Motor neuron (in vitro differentiated cells): Measurements from ENCODE around the gene UTS2B. TPM values are rescaled to one million over a fixed set of nuclear protein-coding genes. Genes with fewer than 3 reads are reported as not detected.

ENCODE experiments used
- ATAC-seq, 8 experiments: fragments of 200-7000 bp; cut with Tn5 transposase; replicated peaks in 6 of 8; 2 replicates each; pipeline ENCODE4 v1.8.0; 2021; ENCODE audit warnings: mild to moderate bottlenecking in 8 of 8, moderate library complexity in 8 of 8
- H3K27ac ChIP-seq, 2 donors: fragments of 250-450 bp; sonication (Bioruptor Pico); 2 replicates each; pipeline ENCODE4 v1.9.0; 2021; ENCODE audit warnings: antibody characterized with exemption in 2 of 2, mild to moderate bottlenecking in 2 of 2, moderate library complexity in 1 of 2
- H3K4me1 ChIP-seq, 2 donors: fragments of 250-450 bp; sonication (Bioruptor Pico); replicated peaks in 1 of 2; 2 replicates each; pipeline ENCODE4 v1.6.1; 2021; ENCODE audit warnings: antibody characterized with exemption in 2 of 2, mild to moderate bottlenecking in 2 of 2, moderate library complexity in 1 of 2
- H3K4me3 ChIP-seq, 5 donors: fragments of 250-450 bp; sonication (Bioruptor Pico); 2 replicates each; pipeline ENCODE4 v1.9.0; 2021; ENCODE audit warnings: antibody characterized with exemption in 5 of 5, mild to moderate bottlenecking in 5 of 5, moderate library complexity in 4 of 5
- WGBS, 10 experiments: fragments of 450-650 bp; shearing (Covaris generic); methylation state at CpG; one replicate each; pipeline ENCODE4 v1.0.0; 2022; 5-methylcytosine and 5-hydroxymethylcytosine counted together
- in situ Hi-C, 9 experiments: fragments of 400-800 bp; cut with MboI; loops; one replicate each; pipeline ENCODE4 v1.15.0; 2021; ENCODE audit warnings: low sequenced_read_pairs in 9 of 9, low pct_unique_long_range_greater_than_20kb in 2 of 9; ENCODE audit not compliant: unreplicated experiment in 9 of 9
- total RNA-seq, 8 experiments: library from RNA; unstranded; fragments of 300-600 nt; gene quantifications; 2 replicates each; pipeline versions ENCODE4 v1.2.3 to v1.2.4, GENCODE V29; 2022

The UTS2B gene
- total RNA-seq, 8 experiments from 2014 or later = 0.13 to 7.0 (median 1.2) TPM

- Histone ChIP-seq H3K4me3 (peak within 1 kb of the TSS; percentile 59 to 92 (median 80)), H3K27ac (peak within 1 kb of the TSS; percentile 89 to 92), H3K4me1 (peaks cover 14 to 31% of the 10 kb centered on the region in 2 donors)
- ATAC-seq = peak; percentile 75 to 90 (median 88)
- in situ Hi-C loops = no loop called here
- 0 to 17% (median 0%) methylated on average over 1 to 4 of the region's 63 CpGs; no CpG with 5 or more reads in 4 of the 10 experiments for WGBS, 10 experiments
Measured at GRCh38 chr3:191328962-191329653, 1.2 kb downstream of the UTS2B start, which contains the start of gene CCDC50. CCDC50 (plus strand) TSS chr3:191329394; CDS start chr3:191329675, 281 bp downstream.

- WGBS, 10 experiments = 36 to 82% (median 62%) methylated on average over 3 to 9 of the region's 9 CpGs; no CpG with 5 or more reads in 1 of the 10 experiments
- Histone ChIP-seq H3K4me3 (peak overlapping the region; percentile 59 to 92 (median 80)), H3K4me1 (peaks cover 14 to 30% of the 10 kb centered on the region in 2 donors), H3K27ac (peak overlapping the region; percentile 89 to 92)
- in situ Hi-C loops = no loop called here
- ATAC-seq = peak in 4 of 8 experiments; percentile 3 to 16 (median 7)
Measured at GRCh38 chr3:191328383-191328961, 1.9 kb downstream of the UTS2B start.

GRCh38 chr3:191327526-191327925, 2.8 kb downstream of the UTS2B start:
- WGBS, 10 experiments = 0 to 91% (median 50%) methylated on average over 1 to 2 of the region's 2 CpGs; no CpG with 5 or more reads in 2 of the 10 experiments
- no peak for ATAC-seq
- Histone ChIP-seq H3K27ac (no peak overlapping the region), H3K4me1 (peaks cover 14 to 23% of the 10 kb centered on the region in 2 donors), H3K4me3 (no peak overlapping the region)
- in situ Hi-C loops = no loop called here

GRCh38 chr3:191324936-191325335, 5.4 kb downstream of the UTS2B start:
- 80 to 100% (median 92%) methylated on average over 1 to 2 of the region's 2 CpGs; no CpG with 5 or more reads in 3 of the 10 experiments for WGBS, 10 experiments
- Histone ChIP-seq H3K4me1 (peaks cover 7 to 8% of the 10 kb centered on the region in 2 donors), H3K4me3 (no peak overlapping the region), H3K27ac (no peak overlapping the region)
- in situ Hi-C loops = no loop called here
- no peak for ATAC-seq

GRCh38 chr3:191321019-191321767, 9.1 kb downstream of the UTS2B start:
- 70 to 100% (median 96%) methylated on average over 2 to 4 of the region's 4 CpGs for WGBS, 10 experiments
- Histone ChIP-seq H3K27ac (no peak overlapping the region), H3K4me3 (no peak overlapping the region), H3K4me1 (no peaks in the 10 kb centered on the region)
- in situ Hi-C loops = no loop called here
- ATAC-seq = peak in 2 of 8 experiments; percentile 67 to 86

GRCh38 chr3:191320316-191320715, 10.0 kb downstream of the UTS2B start:
- no peak overlapping the region for H3K4me3 ChIP-seq
- in situ Hi-C loops = no loop called here
- H3K27ac ChIP-seq = no peak overlapping the region
- no peak for ATAC-seq
- H3K4me1 ChIP-seq = no peaks in the 10 kb centered on the region
- WGBS, 10 experiments = 70 to 96% (median 83%) methylated on average over 1 to 5 of the region's 5 CpGs; no CpG with 5 or more reads in 1 of the 10 experiments

GRCh38 chr3:191316876-191317603, 13.3 kb downstream of the UTS2B start:
- no peak overlapping the region for H3K27ac ChIP-seq
- ATAC-seq = no peak
- no peaks in the 10 kb centered on the region for H3K4me1 ChIP-seq
- no peak overlapping the region for H3K4me3 ChIP-seq
- in situ Hi-C loops = no loop called here
- WGBS, 10 experiments = 100% methylated on average over 1 to 6 of the region's 40 CpGs; no CpG with 5 or more reads in 8 of the 10 experiments

- H3K4me1 ChIP-seq = no peaks in the 10 kb centered on the region
- 31 to 100% (median 81%) methylated on average over 1 to 5 of the region's 5 CpGs for WGBS, 10 experiments
- in situ Hi-C loops = no loop called here
- H3K4me3 ChIP-seq = no peak overlapping the region
- no peak overlapping the region for H3K27ac ChIP-seq
- no peak for ATAC-seq
Measured at GRCh38 chr3:191314109-191314728, 16.1 kb downstream of the UTS2B start.

- Histone ChIP-seq H3K4me3 (no peak overlapping the region), H3K4me1 (no peaks in the 10 kb centered on the region), H3K27ac (no peak overlapping the region)
- WGBS, 10 experiments = 0 to 100% (median 91%) methylated on average over 1 to 2 of the region's 2 CpGs; no CpG with 5 or more reads in 3 of the 10 experiments
- ATAC-seq = no peak
- in situ Hi-C loops = no loop called here
Measured at GRCh38 chr3:191313296-191313695, 17.0 kb downstream of the UTS2B start.

GRCh38 chr3:191307341-191307740, 23.0 kb downstream of the UTS2B start:
- no peak for ATAC-seq
- in situ Hi-C loops = no loop called here
- WGBS, 10 experiments = 13 to 100% (median 61%) methylated on average over 2 to 4 of the region's 4 CpGs; no CpG with 5 or more reads in 1 of the 10 experiments
- H3K27ac ChIP-seq = no peak overlapping the region
- peaks cover under 1 to 3% of the 10 kb centered on the region in 2 donors for H3K4me1 ChIP-seq
- no peak overlapping the region for H3K4me3 ChIP-seq

- Histone ChIP-seq H3K27ac (no peak overlapping the region), H3K4me1 (peaks cover 9 to 12% of the 10 kb centered on the region in 2 donors), H3K4me3 (no peak overlapping the region)
- ATAC-seq = no peak
- in situ Hi-C loops = no loop called here
- 72 to 100% (median 93%) methylated on average over 1 to 4 of the region's 4 CpGs; no CpG with 5 or more reads in 5 of the 10 experiments for WGBS, 10 experiments
Measured at GRCh38 chr3:191306428-191306827, 23.9 kb downstream of the UTS2B start.

- 29 to 100% (median 90%) methylated on average over 2 to 3 of the region's 3 CpGs; no CpG with 5 or more reads in 1 of the 10 experiments for WGBS, 10 experiments
- H3K4me3 ChIP-seq = no peak overlapping the region
- in situ Hi-C loops = no loop called here
- no peak for ATAC-seq
- no peak overlapping the region for H3K27ac ChIP-seq
- peaks cover 9 to 12% of the 10 kb centered on the region in 2 donors for H3K4me1 ChIP-seq
Measured at GRCh38 chr3:191303596-191303995, 26.7 kb downstream of the UTS2B start.
